Colonic mucosa (tissue), 4 donors: ENCODE measurements around the gene ATP6V1C2. TPM values are rescaled to one million over a fixed set of nuclear protein-coding genes. Genes with fewer than 3 reads are reported as not detected.

ENCODE experiments used
- DNase-seq: peaks from one replicate; pipeline ENCODE4 v3.0.0-alpha.2; 2020
- H3K27ac ChIP-seq: fragments of 200-600 bp; one replicate; pipeline ENCODE4 v1.8.0; 2021
- H3K27me3 ChIP-seq: fragments of 200-600 bp; one replicate; pipeline ENCODE4 v1.8.0; 2021
- H3K36me3 ChIP-seq: fragments of 200-600 bp; one replicate; pipeline ENCODE4 v1.8.0; 2021
- H3K4me1 ChIP-seq: fragments of 200-600 bp; one replicate; pipeline ENCODE4 v1.8.0; 2021; ENCODE audit warnings: mild to moderate bottlenecking
- H3K4me3 ChIP-seq: fragments of 200-600 bp; one replicate; pipeline ENCODE4 v1.8.0; 2021
- H3K9ac ChIP-seq, 2 donors: one replicate each; pipeline ENCODE4 v1.7.0; 2013; ENCODE audit warnings: control low read depth in 2 of 2, low read depth in 2 of 2, low read length in 2 of 2
- H3K9me3 ChIP-seq: fragments of 200-600 bp; one replicate; pipeline ENCODE4 v1.8.0; 2021
- CTCF ChIP-seq: fragments of 200-600 bp; IDR thresholded peaks from one replicate; pipeline ENCODE4 v1.8.0; 2022; ENCODE audit warnings: antibody characterized with exemption, mild to moderate bottlenecking
- intact Hi-C: fragments of 100-400 bp; cut with DNase I; formaldehyde crosslinking; loops from one replicate; pipeline ENCODE4 v1.14.1; 2022
- total RNA-seq, 2 donors: library from RNA; stranded (reverse); fragmentation: NEBNext Ultra II Directional in 1 of 2; extraction: Animal tissue kit (Norgen Biotek cat#: 25700) in 1 of 2; gene quantifications; one replicate each; pipeline ENCODE4 v1.2.1, GENCODE V29; 2021
- donor health status: healthy.
- donor health status: DM: no; HTN: no; CAD: no.
- donor health status: DM: no; HTN: no; CAD: no.

Gene ATP6V1C2
- total RNA-seq, 2 donors from 2014 or later: 1.4 to 1.7 TPM

DNA sequence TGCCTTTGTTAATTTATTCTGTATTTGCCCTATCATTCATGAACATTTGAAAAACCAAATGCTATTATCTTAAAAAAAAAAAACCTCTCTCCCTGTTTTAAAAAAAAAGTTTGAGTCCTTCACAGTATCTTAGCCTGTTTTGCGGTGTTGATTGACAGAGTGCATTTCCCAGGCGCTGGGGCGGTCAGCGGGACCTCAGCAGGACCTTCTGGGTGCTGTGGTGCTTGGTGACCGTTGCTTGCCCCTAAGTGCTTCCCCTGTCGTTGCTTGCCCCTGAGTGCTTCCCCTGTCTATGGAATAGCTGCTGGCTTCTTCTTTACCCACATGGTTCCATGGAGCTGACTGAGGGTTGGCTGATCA lies 12.1 kb downstream of the ATP6V1C2 start:
- Histone ChIP-seq H3K4me3 (no peak overlapping the region), H3K27ac (no peak overlapping the region), H3K9ac (no peak overlapping the region), H3K27me3 (no peaks in the 10 kb centered on the region), H3K36me3 (no peaks in the 10 kb centered on the region), H3K9me3 (no peaks in the 10 kb centered on the region), H3K4me1 (no peaks in the 10 kb centered on the region)
- no peak for DNase-seq
- no peak for TF ChIP-seq CTCF
- intact Hi-C loops: no loop called here

- intact Hi-C loops: no loop called here
- no peaks in the 10 kb centered on the region for H3K9me3 ChIP-seq
- H3K4me3 ChIP-seq: no peak overlapping the region
- no peak overlapping the region for H3K27ac ChIP-seq
- no peak overlapping the region for H3K9ac ChIP-seq
- no peaks in the 10 kb centered on the region for H3K36me3 ChIP-seq
- H3K4me1 ChIP-seq: no peaks in the 10 kb centered on the region
- H3K27me3 ChIP-seq: no peaks in the 10 kb centered on the region
- no peak for TF ChIP-seq CTCF
- DNase-seq: no peak
Measured at GRCh38 chr2:10733980-10734379, 12.6 kb downstream of the ATP6V1C2 start.

GRCh38 chr2:10738192-10738591 lies 16.8 kb downstream of the ATP6V1C2 start:
- H3K27ac ChIP-seq: no peak overlapping the region
- H3K36me3 ChIP-seq: no peaks in the 10 kb centered on the region
- H3K27me3 ChIP-seq: no peaks in the 10 kb centered on the region
- DNase-seq: no peak
- intact Hi-C loops: no loop called here
- no peak for TF ChIP-seq CTCF
- no peaks in the 10 kb centered on the region for H3K4me1 ChIP-seq
- H3K9me3 ChIP-seq: no peaks in the 10 kb centered on the region
- no peak overlapping the region for H3K9ac ChIP-seq
- H3K4me3 ChIP-seq: no peak overlapping the region

- H3K9ac ChIP-seq: no peak overlapping the region
- no peak for TF ChIP-seq CTCF
- intact Hi-C loops: no loop called here
- no peak overlapping the region for H3K27ac ChIP-seq
- no peak overlapping the region for H3K4me3 ChIP-seq
- no peaks in the 10 kb centered on the region for H3K36me3 ChIP-seq
- no peaks in the 10 kb centered on the region for H3K9me3 ChIP-seq
- H3K27me3 ChIP-seq: no peaks in the 10 kb centered on the region
- DNase-seq: no peak
- H3K4me1 ChIP-seq: no peaks in the 10 kb centered on the region
Measured at GRCh38 chr2:10740226-10740625, 18.8 kb downstream of the ATP6V1C2 start.

DNA sequence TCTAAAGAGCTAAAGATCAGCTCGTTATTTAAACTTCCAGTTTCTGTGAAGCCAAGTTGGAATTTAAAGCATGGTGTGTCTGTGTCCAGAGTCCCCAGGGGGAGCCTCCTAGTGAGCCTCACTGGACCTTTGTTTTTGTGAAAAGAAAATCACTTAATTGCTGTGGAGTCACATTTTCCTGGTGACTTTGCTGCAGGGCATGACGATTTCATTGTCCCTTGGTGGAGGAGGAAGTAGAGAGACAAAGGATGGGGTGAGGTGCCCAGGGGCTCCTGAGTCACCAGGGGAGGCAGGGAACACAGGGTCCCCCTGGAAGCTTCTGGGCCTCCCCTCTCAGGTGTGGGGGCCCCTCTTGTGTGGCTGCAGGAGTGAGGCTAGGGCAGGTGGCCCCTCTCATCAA lies 19.7 kb downstream of the ATP6V1C2 start:
- Histone ChIP-seq H3K4me1 (no peaks in the 10 kb centered on the region), H3K4me3 (no peak overlapping the region), H3K9ac (no peak overlapping the region), H3K9me3 (no peaks in the 10 kb centered on the region), H3K27ac (no peak overlapping the region), H3K36me3 (no peaks in the 10 kb centered on the region), H3K27me3 (no peaks in the 10 kb centered on the region)
- TF ChIP-seq CTCF: no peak
- no peak for DNase-seq
- intact Hi-C loops: no loop called here

DNA sequence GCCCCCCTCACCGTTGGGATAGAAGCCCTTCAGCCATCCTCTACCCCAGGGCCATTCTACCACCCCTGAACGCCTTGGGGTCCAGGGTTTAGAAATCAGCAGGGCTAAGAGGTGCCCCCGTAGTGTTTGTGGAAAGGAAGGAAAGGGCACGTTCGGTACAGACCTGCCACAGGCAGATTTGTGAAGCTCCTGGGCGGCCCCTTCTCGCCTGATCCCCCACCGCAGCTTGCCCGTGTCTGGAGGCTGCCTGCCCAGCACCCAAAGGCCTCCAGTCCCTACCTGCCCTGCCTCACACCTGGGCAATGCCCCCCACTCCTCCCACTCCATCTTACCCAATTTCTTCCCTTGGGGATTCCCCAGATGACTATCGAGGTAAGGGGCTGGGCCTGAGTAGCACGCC lies 21.2 kb downstream of the ATP6V1C2 start:
- no peaks in the 10 kb centered on the region for H3K36me3 ChIP-seq
- no peak for DNase-seq
- H3K9me3 ChIP-seq: no peaks in the 10 kb centered on the region
- H3K4me3 ChIP-seq: no peak overlapping the region
- H3K9ac ChIP-seq: no peak overlapping the region
- no peaks in the 10 kb centered on the region for H3K4me1 ChIP-seq
- no peak for TF ChIP-seq CTCF
- no peaks in the 10 kb centered on the region for H3K27me3 ChIP-seq
- intact Hi-C loops: no loop called here
- no peak overlapping the region for H3K27ac ChIP-seq
